IPS DF 19.7 (cell line): ENCODE results near the gene PRMT3.
"Not testable (repeated sequence)": the region's sequence is repeated elsewhere in the genome, so short reads cannot be mapped to it uniquely, and the experiment has no call there.

Experiments used
- DNase-seq: peaks from one replicate; pipeline ENCODE4 v3.0.0-alpha.2; 2013; ENCODE audit warnings: low read depth, low spot score

The PRMT3 gene

DNA sequence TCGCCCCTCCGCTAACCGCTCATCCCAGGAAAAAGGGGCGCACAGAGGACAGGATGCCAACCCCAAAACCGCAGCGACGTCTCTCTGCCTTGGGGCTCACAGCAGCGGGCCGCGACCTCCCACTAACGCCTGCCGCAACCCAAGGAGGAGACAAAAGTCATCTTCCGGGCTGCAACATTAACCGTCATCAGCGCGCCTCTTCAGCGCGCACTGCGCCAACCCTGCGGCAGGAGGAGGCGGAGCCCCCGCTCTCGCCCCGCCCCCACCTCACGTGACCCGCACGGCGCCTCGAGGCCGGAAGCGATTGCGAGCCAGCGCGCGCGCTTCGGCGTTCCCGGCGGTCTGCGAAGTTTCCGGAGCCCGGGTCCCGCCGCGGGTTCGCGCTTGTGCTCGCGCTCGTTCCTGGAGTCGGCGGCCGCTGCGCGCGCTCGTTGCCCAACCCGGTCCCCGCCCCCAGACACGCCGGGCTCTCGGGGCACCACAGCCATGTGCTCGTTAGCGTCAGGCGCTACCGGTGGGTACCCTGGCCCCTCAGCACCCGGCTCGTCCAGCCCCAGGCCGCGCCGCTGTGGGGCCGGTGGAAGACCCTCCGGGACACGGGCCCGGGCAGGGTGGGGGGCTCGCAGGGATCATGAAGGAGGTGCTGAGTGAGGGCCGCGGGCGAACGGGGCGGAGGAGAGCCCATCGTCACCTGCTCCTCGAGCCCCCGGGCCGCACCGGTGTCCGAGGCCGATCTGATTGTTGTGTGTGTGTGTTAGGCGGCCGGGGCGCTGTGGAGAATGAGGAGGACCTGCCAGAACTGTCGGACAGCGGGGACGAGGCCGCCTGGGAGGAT is at the start of gene PRMT3:
TSS of gene PRMT3 (plus strand) at position 456 of the 835 bp plus-strand sequence. CDS start at position 487, 31 bp downstream.
- DNase-seq = no peak

- peak; percentile 85 for DNase-seq
These were observed 45.0 kb upstream of the PRMT3 start for GRCh38 chr11:20342347-20343141.

GRCh38 chr11:20351136-20351535 is 36.4 kb upstream of the PRMT3 start:
- no peak for DNase-seq

DNA sequence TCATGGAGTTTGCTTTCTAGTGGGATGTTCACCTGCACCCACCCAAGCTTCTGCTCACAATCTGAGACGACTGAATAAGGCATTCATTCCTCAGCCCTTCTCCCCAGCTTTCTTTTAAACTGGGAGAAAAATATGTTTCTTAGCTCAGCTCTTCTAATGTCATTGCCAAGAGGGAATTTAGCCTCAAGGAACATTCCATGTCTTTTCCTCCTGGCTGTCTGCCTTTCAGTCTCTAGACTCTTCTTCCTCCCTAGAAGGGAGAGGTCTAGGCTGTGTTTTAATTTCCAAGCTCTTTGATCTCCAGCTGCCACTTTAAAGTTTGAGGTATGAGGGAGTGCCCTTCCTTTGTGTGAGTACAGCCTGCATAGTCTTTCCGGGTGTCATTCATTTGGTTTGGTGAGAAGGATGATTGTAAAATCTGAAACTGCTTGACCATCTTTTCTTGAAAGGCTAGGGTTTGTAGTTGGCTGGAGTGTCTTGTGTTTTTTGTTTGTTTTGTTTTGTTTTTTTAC is 35.7 kb upstream of the PRMT3 start:
- no peak for DNase-seq

- no peak for DNase-seq
These were observed 33.6 kb upstream of the PRMT3 start for GRCh38 chr11:20353829-20354434.

DNA sequence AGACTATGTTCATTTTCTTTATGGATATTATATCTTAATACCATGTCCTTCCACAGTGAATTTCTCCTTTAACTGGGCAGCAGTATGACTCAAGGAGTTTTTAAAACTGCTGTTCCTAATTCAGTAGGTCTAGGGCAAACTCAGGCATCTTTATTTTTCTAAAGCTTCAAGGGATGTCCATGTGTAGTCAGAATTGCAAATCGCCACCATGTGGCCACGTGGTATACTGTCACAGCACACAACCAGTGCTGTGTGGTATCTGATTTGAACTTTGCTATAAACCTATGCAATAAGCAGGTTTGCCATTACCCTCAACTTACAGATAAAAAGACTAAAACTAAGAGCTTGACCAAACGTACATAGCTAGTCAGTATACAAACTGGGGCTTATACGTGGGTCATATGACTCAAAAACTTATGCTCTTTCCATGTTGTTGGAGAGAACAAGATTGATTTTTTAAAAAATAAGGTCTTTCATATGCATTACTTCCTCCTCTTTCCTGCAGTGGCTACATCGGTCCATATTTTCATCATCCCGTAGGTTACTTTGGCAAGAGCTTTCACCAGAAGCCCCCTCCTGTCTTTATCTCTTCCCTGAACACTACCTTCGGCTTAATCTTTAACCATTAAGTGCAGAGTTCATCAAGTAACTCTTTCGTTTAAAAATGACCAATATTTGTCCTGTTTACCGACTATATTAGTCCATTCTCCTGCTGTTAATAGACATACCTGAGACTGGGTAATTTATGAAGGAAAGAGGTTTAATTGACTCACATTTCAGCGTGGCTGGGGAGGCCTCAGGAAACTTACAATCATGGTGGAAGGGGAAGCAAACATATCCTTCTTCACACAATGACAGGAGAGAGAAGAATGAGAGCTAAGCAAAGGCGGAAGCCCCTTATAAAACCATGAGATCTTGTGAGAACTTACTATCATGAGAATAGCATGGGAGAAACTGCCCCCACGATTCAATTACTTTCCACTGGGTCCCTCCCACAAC is 32.0 kb upstream of the PRMT3 start:
- DNase-seq = no peak

DNA sequence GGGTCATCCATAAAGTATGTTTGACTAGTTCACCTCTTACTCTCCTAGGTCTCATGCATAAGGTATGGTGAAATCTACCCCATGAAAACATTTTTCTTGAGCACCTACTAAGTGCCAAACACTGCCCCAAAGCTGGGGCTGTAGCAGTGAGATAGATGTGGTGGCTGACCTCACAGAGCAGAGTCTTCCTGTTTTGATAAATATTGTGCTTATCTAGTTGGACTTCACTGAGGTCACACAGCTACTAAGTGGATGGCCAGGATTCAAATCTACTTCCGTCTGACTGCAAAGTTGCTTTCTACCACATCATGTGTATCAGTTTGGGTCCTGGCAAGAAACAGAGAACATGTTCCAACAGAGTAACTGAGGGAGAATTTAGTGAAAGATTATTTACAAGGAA is 30.4 kb upstream of the PRMT3 start:
- no peak for DNase-seq

- DNase-seq = no peak
These were observed 26.9 kb upstream of the PRMT3 start for GRCh38 chr11:20360650-20361049.

DNA sequence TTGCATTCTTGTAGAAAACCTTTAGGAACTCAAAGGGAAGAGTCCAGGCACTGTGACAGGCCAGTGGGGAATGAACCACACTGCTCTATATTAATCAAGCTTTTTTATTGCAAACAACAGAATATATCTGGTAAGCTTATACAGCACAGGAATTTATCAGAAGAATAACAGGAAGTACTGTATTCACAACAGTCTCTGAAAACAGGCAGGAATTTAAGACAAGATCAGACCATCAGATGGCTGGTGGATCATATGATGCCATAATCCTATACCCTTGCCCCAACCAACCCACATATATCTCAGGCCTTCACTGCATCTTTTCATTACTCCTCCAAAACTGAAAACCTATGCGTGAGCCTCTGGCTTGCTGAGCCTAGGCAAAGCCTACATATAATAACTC is 25.0 kb upstream of the PRMT3 start:
- DNase-seq = no peak

- no peak for DNase-seq
These were observed 24.4 kb upstream of the PRMT3 start for GRCh38 chr11:20363149-20363499.

GRCh38 chr11:20363500-20364340 is 23.8 kb upstream of the PRMT3 start, which contains the start of gene HTATIP2:
Gene HTATIP2 (plus strand): TSS chr11:20363714. CDS start chr11:20364238, 524 bp downstream.
- DNase-seq = no peak

GRCh38 chr11:20364341-20364792 is 23.1 kb upstream of the PRMT3 start:
- DNase-seq = no peak

GRCh38 chr11:20365465-20365864 is 22.1 kb upstream of the PRMT3 start:
- not testable (repeated sequence) for DNase-seq

DNA sequence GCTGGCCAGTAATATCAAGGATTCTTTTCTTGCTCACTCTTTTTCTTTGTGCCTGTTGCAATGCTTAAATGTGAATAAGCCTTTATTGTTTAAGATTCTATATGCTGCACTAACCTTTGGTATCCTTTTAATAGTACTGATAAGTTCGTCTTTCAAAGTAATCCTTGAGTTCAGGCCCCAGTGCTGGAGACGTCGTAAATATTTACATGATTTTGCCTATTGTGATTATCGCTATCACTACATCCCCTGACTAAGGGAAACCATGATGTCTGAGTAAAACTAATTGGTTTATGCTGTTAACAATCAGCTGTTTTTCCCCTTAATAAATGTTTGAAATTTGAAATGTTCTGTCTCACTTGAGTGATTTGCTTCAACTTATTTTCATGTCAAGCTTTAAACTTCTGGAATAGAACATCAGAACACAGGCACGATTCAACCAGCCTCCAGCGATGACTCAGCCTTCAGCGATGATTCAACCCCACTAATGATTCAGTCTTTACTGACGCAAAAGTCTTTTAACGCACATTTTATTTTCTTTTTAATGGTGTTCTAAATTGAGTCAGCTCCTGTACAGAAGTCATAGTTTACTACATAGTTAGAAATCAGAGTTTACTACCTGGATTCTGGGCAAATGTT is 20.1 kb upstream of the PRMT3 start:
- no peak for DNase-seq

GRCh38 chr11:20368438-20368837 is 19.1 kb upstream of the PRMT3 start:
- DNase-seq = no peak

DNA sequence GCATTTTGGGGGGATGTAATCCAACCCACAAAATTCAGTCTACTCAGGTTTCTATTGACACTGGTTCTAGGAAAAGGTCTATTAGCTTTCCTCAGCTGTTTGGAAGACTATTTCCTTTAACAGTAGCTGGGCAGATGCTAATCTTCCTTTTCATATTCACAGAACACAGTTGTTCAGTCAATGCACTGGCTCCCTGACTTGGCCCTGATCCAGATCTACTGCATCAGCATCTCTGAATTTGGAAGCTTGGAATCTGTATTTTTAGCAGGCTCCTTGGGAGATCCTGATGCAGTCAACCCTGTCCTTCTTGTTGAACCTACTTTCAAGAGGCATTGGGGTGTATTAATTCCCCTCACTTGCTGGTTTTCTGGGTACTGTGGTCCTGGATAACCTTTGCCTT is 17.7 kb upstream of the PRMT3 start:
- DNase-seq = no peak

DNA sequence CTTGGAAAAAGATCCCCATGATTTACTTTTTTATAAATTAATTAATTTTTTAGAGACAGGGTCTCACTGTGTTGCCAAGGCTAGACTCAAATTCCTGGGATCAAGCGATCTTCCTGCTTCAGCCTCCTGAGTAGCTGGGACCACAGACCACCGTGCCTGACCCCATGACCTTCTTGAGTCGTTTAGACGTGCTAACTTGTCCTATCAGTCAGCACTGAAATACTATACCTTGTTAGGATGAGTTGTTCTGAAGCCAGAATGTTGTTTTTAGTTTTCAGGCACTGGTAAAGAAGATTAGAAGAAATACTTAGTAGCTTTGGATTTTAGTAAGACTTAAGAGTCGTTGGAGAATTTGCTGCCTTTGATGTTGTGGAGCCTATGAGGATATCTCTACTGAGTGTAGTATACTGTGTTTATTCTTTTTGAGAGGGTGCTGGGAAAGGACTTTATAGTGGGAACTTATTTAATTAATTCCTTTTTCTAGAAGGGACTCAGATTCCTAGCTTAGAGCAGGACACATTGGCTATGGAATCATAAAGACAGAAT is 15.4 kb upstream of the PRMT3 start:
- no peak for DNase-seq

GRCh38 chr11:20373147-20373546 is 14.4 kb upstream of the PRMT3 start:
- no peak for DNase-seq

GRCh38 chr11:20373568-20374209 is 13.8 kb upstream of the PRMT3 start:
- DNase-seq = no peak
